Panc1 (cell line): ENCODE measurements around the gene GAPVD1.

Experiments
- CTCF ChIP-seq: fragments of 450-650 bp; IDR thresholded peaks from 2 replicates; pipeline ENCODE4 v1.5.1; 2017; ENCODE audit warnings: mild to moderate bottlenecking
- POLR2AphosphoS5 ChIP-seq: IDR thresholded peaks from 2 replicates; pipeline ENCODE4 v1.6.1; 2012; ENCODE audit warnings: mild to moderate bottlenecking, low read depth, low read length, moderate library complexity

GRCh38 chr9:125296843-125297372, 35.3 kb downstream of the GAPVD1 start:
- no peak for TF ChIP-seq CTCF
- TF ChIP-seq POLR2AphosphoS5 = no peak
